Transverse colon (tissue), 3 donors: ENCODE data around the gene AOAH.

Experiments used
- EP300 ChIP-seq: sonication (generic); formaldehyde crosslinking; IDR thresholded peaks from one replicate; pipeline ENCODE4 v1.6.1; 2017; ENCODE audit warnings: antibody characterized with exemption, low read depth
- POLR2A ChIP-seq: fragments of 450-650 bp; IDR thresholded peaks from one replicate; pipeline ENCODE4 v1.6.1; 2016; ENCODE audit warnings: antibody characterized with exemption, mild to moderate bottlenecking, moderate library complexity
- TF ChIP-seq, protein P1 (sequence below), 5 experiments: fragments of 200-600 bp in 3 of 5; fragments of 450-650 bp in 2 of 5; sonication (generic) in 3 of 5; IDR thresholded peaks; 1 replicate in 2 of 5; 2 replicates in 3 of 5; pipeline ENCODE4 v1.5.1; 2016 to 2017; ENCODE audit warnings: antibody characterized with exemption in 5 of 5, inconsistent platforms in 3 of 5, mild to moderate bottlenecking in 2 of 5, moderate library complexity in 1 of 5

DNA sequence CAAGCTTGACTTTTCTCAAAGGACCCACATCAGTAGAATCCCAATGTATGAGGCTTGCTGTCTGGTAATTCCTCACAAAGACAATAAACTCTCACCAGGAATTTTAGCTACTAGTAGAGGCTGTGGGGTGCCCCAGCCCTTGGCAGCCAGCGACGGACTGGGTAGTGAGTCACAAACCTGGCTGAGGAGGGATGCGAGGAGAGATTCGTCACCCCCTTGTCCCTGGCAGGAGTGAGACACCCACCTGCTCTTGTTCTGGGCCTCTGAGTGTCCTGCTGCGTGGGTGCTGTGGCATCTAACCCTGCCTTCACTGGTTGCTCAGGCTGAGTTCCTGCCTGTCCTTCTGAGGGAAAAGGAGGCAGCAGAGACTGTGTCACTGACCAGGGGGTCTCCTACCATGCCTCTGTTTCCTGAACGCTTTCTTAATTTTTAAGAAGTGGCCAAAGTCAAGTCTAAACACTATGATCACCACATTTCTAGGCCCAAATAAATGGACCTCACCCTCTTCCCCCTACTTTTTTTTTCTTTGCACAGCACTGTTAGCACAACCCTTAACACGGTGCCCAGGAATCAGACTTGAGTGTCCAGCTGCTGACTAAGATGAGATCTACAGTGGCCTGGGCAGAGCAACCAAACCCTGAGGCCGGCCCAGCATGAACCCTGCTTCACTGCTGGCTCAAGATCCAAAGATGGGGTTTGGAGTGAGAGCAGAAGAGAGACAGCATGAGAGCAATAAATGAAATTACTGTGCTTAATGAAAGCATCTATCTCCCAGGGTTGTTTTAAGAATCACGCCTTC is 188.2 kb downstream of the AOAH start:
- TF ChIP-seq, protein P1, sequence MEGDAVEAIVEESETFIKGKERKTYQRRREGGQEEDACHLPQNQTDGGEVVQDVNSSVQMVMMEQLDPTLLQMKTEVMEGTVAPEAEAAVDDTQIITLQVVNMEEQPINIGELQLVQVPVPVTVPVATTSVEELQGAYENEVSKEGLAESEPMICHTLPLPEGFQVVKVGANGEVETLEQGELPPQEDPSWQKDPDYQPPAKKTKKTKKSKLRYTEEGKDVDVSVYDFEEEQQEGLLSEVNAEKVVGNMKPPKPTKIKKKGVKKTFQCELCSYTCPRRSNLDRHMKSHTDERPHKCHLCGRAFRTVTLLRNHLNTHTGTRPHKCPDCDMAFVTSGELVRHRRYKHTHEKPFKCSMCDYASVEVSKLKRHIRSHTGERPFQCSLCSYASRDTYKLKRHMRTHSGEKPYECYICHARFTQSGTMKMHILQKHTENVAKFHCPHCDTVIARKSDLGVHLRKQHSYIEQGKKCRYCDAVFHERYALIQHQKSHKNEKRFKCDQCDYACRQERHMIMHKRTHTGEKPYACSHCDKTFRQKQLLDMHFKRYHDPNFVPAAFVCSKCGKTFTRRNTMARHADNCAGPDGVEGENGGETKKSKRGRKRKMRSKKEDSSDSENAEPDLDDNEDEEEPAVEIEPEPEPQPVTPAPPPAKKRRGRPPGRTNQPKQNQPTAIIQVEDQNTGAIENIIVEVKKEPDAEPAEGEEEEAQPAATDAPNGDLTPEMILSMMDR (IDR thresholded peaks at IDR 0.05), result no peak
- TF ChIP-seq EP300, result no peak
- TF ChIP-seq POLR2A, result no peak
